MM.1S (cell line): Measurements from ENCODE around the gene TSPAN9.

Source experiments
- EZH2 ChIP-seq: fragments of 300-600 bp; sonication (generic); optimal IDR thresholded peaks from 2 replicates; pipeline ENCODE3; 2017; ENCODE audit warnings: low read depth, mild to moderate bottlenecking, antibody characterized with exemption, low read length, mixed read lengths
- EZH2phosphoT487 ChIP-seq: fragments of 300-600 bp; sonication (generic); IDR thresholded peaks from 2 replicates; pipeline ENCODE4 v1.6.1; 2018; ENCODE audit warnings: antibody characterized with exemption, low read length
- TF ChIP-seq, protein P1 (sequence below): fragments of 300-600 bp; sonication (generic); IDR thresholded peaks from 2 replicates; pipeline ENCODE4 v1.5.1; 2016; ENCODE audit warnings: antibody characterized with exemption, low read length, mixed read lengths

DNA sequence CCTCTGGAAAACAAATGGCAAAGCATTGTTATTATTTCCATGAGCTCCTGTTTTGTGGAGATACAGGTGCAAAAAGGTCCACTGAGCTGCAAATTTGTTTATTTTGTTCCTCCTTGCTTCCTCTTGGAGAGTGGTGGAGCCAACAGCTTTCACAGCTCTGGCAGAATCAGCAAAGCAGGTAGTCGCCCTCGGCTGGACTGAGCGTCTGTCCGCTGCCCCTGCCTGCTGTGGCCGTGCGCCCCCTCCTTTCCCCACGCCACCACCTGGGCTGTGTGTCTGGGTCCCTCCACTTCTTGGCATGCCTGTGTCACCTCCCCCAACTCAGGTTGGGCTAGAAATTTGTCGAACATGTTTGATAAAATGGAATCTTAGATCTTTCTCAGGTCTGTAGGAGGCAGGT is 188.2 kb downstream of the TSPAN9 start:
- TF ChIP-seq, protein P1, sequence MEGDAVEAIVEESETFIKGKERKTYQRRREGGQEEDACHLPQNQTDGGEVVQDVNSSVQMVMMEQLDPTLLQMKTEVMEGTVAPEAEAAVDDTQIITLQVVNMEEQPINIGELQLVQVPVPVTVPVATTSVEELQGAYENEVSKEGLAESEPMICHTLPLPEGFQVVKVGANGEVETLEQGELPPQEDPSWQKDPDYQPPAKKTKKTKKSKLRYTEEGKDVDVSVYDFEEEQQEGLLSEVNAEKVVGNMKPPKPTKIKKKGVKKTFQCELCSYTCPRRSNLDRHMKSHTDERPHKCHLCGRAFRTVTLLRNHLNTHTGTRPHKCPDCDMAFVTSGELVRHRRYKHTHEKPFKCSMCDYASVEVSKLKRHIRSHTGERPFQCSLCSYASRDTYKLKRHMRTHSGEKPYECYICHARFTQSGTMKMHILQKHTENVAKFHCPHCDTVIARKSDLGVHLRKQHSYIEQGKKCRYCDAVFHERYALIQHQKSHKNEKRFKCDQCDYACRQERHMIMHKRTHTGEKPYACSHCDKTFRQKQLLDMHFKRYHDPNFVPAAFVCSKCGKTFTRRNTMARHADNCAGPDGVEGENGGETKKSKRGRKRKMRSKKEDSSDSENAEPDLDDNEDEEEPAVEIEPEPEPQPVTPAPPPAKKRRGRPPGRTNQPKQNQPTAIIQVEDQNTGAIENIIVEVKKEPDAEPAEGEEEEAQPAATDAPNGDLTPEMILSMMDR: no peak
- no peak for TF ChIP-seq EZH2
- no peak for TF ChIP-seq EZH2phosphoT487
